Measurements from ENCODE around the gene SRC. TPM values are rescaled to one million over a fixed set of nuclear protein-coding genes. Genes with fewer than 3 reads are reported as not detected.

SRC gene
- total and polyA plus RNA-seq, 2 experiments from 2014 or later: 8.0 to 25.9 TPM

DNA sequence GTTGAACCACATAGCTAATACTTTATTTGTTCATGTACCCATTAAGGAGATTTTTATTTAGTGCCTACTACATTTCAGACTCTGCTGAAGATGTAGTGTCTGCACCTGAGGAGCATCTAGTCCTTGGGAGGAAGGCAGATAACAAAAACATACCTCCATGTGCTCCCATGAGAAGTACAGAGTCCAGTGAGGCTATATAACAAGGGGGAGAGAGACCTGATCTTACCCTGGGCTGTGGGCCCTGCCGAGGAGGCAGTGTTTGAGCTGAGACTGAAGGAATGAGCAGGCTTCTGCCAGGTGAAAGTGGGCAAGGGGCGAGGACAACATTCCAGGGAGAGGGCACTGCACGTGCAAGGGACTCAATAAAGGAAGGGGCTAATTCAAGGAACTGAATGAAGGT, 44.4 kb upstream of the SRC start:
- Mint-ChIP-seq H3K4me3 (no peak overlapping the region), H3K4me1 (peaks cover 8% of the 10 kb centered on the region), H3K9me3 (no peaks in the 10 kb centered on the region), H3K27ac (no peak overlapping the region), H3K36me3 (ENCODE audit: low read depth) (peaks cover 30% of the 10 kb centered on the region), H3K27me3 (ENCODE audit: insufficient read depth, low read depth, poor library complexity) (no peaks in the 10 kb centered on the region)
- Histone ChIP-seq H4K20me1 (replicated peaks; ENCODE audit: insufficient read depth) (peaks cover 9% of the 10 kb centered on the region; the same call in 1 of the 2 replicates), H3K4me3 (no peak overlapping the region), H2AFZ (no peak overlapping the region), H3K79me2 (replicated peaks; ENCODE audit: insufficient read depth) (peaks cover 21% of the 10 kb centered on the region), H3F3A (replicated peaks; ENCODE audit: low read depth) (no peaks in the 10 kb centered on the region), H3K4me1 (ENCODE audit: insufficient read depth) (peaks cover 9% of the 10 kb centered on the region; the same call in 1 of the 2 replicates), H3K36me3 (ENCODE audit: insufficient read depth) (no peaks in the 10 kb centered on the region), H3K9me2 (ENCODE audit: insufficient read depth) (no peaks in the 10 kb centered on the region), H3K27ac (ENCODE audit: low read depth) (no peak overlapping the region), H3K27me3 (ENCODE audit: insufficient read depth) (no peaks in the 10 kb centered on the region), H3K4me2 (no peak overlapping the region)
- TF ChIP-seq, protein P1, sequence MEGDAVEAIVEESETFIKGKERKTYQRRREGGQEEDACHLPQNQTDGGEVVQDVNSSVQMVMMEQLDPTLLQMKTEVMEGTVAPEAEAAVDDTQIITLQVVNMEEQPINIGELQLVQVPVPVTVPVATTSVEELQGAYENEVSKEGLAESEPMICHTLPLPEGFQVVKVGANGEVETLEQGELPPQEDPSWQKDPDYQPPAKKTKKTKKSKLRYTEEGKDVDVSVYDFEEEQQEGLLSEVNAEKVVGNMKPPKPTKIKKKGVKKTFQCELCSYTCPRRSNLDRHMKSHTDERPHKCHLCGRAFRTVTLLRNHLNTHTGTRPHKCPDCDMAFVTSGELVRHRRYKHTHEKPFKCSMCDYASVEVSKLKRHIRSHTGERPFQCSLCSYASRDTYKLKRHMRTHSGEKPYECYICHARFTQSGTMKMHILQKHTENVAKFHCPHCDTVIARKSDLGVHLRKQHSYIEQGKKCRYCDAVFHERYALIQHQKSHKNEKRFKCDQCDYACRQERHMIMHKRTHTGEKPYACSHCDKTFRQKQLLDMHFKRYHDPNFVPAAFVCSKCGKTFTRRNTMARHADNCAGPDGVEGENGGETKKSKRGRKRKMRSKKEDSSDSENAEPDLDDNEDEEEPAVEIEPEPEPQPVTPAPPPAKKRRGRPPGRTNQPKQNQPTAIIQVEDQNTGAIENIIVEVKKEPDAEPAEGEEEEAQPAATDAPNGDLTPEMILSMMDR (conservative IDR thresholded peaks at IDR 0.05; ENCODE audit: low read depth in 2 of 2): no peak
- TF ChIP-seq JUNB (IDR thresholded peaks at IDR 0.05; ENCODE audit: unreplicated experiment): no peak
- TF ChIP-seq NANOG (IDR thresholded peaks at IDR 0.05; ENCODE audit: borderline replicate concordance): no peak
- TF ChIP-seq ZNF331 (CRISPR knock-in tag; IDR thresholded peaks at IDR 0.05; ENCODE audit: low read depth): no peak
- TF ChIP-seq, protein P2, sequence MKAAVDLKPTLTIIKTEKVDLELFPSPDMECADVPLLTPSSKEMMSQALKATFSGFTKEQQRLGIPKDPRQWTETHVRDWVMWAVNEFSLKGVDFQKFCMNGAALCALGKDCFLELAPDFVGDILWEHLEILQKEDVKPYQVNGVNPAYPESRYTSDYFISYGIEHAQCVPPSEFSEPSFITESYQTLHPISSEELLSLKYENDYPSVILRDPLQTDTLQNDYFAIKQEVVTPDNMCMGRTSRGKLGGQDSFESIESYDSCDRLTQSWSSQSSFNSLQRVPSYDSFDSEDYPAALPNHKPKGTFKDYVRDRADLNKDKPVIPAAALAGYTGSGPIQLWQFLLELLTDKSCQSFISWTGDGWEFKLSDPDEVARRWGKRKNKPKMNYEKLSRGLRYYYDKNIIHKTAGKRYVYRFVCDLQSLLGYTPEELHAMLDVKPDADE (IDR thresholded peaks at IDR 0.05): no peak
- TF ChIP-seq ZNF114 (CRISPR knock-in tag; IDR thresholded peaks at IDR 0.05): no peak
- TF ChIP-seq POLR2AphosphoS5 (IDR thresholded peaks at IDR 0.05; ENCODE audit: low read depth): no peak
- TF ChIP-seq CREB1 (CRISPR knock-in tag; IDR thresholded peaks at IDR 0.05; ENCODE audit: low read depth): no peak
- no peak for TF ChIP-seq STAT1 (IDR thresholded peaks at IDR 0.05; ENCODE audit: unreplicated experiment)
- TF ChIP-seq EZH2phosphoT487 (IDR thresholded peaks at IDR 0.05; ENCODE audit: unreplicated experiment): no peak
- TF ChIP-seq, protein P3, sequence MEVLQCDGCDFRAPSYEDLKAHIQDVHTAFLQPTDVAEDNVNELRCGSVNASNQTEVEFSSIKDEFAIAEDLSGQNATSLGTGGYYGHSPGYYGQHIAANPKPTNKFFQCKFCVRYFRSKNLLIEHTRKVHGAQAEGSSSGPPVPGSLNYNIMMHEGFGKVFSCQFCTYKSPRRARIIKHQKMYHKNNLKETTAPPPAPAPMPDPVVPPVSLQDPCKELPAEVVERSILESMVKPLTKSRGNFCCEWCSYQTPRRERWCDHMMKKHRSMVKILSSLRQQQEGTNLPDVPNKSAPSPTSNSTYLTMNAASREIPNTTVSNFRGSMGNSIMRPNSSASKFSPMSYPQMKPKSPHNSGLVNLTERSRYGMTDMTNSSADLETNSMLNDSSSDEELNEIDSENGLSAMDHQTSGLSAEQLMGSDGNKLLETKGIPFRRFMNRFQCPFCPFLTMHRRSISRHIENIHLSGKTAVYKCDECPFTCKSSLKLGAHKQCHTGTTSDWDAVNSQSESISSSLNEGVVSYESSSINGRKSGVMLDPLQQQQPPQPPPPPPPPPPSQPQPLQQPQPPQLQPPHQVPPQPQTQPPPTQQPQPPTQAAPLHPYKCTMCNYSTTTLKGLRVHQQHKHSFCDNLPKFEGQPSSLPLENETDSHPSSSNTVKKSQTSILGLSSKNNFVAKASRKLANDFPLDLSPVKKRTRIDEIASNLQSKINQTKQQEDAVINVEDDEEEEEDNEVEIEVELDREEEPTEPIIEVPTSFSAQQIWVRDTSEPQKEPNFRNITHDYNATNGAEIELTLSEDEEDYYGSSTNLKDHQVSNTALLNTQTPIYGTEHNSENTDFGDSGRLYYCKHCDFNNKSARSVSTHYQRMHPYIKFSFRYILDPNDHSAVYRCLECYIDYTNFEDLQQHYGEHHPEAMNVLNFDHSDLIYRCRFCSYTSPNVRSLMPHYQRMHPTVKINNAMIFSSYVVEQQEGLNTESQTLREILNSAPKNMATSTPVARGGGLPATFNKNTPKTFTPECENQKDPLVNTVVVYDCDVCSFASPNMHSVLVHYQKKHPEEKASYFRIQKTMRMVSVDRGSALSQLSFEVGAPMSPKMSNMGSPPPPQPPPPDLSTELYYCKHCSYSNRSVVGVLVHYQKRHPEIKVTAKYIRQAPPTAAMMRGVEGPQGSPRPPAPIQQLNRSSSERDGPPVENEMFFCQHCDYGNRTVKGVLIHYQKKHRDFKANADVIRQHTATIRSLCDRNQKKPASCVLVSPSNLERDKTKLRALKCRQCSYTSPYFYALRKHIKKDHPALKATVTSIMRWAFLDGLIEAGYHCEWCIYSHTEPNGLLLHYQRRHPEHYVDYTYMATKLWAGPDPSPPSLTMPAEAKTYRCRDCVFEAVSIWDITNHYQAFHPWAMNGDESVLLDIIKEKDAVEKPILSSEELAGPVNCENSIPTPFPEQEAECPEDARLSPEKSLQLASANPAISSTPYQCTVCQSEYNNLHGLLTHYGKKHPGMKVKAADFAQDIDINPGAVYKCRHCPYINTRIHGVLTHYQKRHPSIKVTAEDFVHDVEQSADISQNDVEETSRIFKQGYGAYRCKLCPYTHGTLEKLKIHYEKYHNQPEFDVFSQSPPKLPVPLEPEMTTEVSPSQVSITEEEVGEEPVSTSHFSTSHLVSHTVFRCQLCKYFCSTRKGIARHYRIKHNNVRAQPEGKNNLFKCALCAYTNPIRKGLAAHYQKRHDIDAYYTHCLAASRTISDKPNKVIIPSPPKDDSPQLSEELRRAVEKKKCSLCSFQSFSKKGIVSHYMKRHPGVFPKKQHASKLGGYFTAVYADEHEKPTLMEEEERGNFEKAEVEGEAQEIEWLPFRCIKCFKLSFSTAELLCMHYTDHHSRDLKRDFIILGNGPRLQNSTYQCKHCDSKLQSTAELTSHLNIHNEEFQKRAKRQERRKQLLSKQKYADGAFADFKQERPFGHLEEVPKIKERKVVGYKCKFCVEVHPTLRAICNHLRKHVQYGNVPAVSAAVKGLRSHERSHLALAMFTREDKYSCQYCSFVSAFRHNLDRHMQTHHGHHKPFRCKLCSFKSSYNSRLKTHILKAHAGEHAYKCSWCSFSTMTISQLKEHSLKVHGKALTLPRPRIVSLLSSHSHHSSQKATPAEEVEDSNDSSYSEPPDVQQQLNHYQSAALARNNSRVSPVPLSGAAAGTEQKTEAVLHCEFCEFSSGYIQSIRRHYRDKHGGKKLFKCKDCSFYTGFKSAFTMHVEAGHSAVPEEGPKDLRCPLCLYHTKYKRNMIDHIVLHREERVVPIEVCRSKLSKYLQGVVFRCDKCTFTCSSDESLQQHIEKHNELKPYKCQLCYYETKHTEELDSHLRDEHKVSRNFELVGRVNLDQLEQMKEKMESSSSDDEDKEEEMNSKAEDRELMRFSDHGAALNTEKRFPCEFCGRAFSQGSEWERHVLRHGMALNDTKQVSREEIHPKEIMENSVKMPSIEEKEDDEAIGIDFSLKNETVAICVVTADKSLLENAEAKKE (CRISPR knock-in tag; IDR thresholded peaks at IDR 0.05): no peak
- TF ChIP-seq EZH2 (IDR thresholded peaks at IDR 0.05; ENCODE audit: low read depth, unreplicated experiment): no peak
- TF ChIP-seq, protein P4, sequence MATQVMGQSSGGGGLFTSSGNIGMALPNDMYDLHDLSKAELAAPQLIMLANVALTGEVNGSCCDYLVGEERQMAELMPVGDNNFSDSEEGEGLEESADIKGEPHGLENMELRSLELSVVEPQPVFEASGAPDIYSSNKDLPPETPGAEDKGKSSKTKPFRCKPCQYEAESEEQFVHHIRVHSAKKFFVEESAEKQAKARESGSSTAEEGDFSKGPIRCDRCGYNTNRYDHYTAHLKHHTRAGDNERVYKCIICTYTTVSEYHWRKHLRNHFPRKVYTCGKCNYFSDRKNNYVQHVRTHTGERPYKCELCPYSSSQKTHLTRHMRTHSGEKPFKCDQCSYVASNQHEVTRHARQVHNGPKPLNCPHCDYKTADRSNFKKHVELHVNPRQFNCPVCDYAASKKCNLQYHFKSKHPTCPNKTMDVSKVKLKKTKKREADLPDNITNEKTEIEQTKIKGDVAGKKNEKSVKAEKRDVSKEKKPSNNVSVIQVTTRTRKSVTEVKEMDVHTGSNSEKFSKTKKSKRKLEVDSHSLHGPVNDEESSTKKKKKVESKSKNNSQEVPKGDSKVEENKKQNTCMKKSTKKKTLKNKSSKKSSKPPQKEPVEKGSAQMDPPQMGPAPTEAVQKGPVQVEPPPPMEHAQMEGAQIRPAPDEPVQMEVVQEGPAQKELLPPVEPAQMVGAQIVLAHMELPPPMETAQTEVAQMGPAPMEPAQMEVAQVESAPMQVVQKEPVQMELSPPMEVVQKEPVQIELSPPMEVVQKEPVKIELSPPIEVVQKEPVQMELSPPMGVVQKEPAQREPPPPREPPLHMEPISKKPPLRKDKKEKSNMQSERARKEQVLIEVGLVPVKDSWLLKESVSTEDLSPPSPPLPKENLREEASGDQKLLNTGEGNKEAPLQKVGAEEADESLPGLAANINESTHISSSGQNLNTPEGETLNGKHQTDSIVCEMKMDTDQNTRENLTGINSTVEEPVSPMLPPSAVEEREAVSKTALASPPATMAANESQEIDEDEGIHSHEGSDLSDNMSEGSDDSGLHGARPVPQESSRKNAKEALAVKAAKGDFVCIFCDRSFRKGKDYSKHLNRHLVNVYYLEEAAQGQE (IDR thresholded peaks at IDR 0.05; ENCODE audit: unreplicated experiment): no peak
- ATAC-seq: no peak
- no peak for DNase-seq (ENCODE audit: low spot score)
